LNCaP clone FGC (cell line): ENCODE data around the gene SETX.

ENCODE experiments used
- DNase-seq: peaks from one replicate; pipeline ENCODE4 v3.0.0-alpha.2; 2011; ENCODE audit warnings: low read depth
- H3K4me3 ChIP-seq: 2 replicates; pipeline ENCODE4 v1.5.1; 2011; ENCODE audit warnings: mild to moderate bottlenecking, low read depth, low read length, control low read depth
- TF ChIP-seq, protein P1 (sequence below): IDR thresholded peaks from 2 replicates; pipeline ENCODE4 v1.5.1; 2012; ENCODE audit warnings: mild to moderate bottlenecking; ENCODE audit not compliant: control insufficient read depth, insufficient read depth; ENCODE audit errors: extremely low read depth

Gene SETX

DNA sequence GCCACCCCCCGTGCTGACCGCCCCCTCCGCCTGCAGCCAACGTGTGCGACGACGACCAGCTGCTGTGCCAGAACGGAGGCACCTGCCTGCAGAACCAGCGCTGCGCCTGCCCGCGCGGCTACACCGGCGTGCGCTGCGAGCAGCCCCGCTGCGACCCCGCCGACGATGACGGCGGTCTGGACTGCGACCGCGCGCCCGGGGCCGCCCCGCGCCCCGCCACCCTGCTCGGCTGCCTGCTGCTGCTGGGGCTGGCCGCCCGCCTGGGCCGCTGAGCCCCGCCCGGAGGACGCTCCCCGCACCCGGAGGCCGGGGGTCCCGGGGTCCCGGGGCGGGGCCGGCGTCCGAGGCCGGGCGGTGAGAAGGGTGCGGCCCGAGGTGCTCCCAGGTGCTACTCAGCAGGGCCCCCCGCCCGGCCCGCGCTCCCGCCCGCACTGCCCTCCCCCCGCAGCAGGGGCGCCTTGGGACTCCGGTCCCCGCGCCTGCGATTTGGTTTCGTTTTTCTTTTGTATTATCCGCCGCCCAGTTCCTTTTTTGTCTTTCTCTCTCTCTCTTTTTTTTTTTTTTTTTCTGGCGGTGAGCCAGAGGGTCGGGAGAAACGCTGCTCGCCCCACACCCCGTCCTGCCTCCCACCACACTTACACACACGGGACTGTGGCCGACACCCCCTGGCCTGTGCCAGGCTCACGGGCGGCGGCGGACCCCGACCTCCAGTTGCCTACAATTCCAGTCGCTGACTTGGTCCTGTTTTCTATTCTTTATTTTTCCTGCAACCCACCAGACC, 112.8 kb downstream of the SETX start:
- no peak for DNase-seq

DNA sequence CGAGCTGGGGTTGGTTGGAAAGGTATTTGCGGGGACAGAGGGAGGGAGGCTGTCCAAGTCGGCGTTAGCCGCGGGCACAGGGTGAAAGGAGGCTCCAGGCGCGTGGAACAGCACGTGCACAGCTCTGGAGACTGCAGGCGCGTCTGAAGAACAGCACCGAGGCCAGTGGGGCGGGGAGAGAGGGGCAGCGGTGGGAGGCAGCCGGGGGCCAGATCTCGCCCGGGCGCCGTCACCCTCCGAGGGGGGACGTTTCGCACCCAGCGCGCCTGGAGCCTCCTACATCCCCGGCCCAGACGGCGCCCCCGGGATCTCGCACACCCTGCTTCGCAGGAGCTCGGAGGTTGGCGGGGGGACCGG, 113.3 kb downstream of the SETX start:
- TF ChIP-seq, protein P1, sequence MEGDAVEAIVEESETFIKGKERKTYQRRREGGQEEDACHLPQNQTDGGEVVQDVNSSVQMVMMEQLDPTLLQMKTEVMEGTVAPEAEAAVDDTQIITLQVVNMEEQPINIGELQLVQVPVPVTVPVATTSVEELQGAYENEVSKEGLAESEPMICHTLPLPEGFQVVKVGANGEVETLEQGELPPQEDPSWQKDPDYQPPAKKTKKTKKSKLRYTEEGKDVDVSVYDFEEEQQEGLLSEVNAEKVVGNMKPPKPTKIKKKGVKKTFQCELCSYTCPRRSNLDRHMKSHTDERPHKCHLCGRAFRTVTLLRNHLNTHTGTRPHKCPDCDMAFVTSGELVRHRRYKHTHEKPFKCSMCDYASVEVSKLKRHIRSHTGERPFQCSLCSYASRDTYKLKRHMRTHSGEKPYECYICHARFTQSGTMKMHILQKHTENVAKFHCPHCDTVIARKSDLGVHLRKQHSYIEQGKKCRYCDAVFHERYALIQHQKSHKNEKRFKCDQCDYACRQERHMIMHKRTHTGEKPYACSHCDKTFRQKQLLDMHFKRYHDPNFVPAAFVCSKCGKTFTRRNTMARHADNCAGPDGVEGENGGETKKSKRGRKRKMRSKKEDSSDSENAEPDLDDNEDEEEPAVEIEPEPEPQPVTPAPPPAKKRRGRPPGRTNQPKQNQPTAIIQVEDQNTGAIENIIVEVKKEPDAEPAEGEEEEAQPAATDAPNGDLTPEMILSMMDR = no peak
- no peak for DNase-seq
- peak overlapping the region; percentile 51 for H3K4me3 ChIP-seq

More for the DNA sequence above, 112.8 kb downstream of the SETX start:
- H3K4me3 ChIP-seq = peak overlapping the region; percentile 51
- TF ChIP-seq, protein P1 = no peak

DNA sequence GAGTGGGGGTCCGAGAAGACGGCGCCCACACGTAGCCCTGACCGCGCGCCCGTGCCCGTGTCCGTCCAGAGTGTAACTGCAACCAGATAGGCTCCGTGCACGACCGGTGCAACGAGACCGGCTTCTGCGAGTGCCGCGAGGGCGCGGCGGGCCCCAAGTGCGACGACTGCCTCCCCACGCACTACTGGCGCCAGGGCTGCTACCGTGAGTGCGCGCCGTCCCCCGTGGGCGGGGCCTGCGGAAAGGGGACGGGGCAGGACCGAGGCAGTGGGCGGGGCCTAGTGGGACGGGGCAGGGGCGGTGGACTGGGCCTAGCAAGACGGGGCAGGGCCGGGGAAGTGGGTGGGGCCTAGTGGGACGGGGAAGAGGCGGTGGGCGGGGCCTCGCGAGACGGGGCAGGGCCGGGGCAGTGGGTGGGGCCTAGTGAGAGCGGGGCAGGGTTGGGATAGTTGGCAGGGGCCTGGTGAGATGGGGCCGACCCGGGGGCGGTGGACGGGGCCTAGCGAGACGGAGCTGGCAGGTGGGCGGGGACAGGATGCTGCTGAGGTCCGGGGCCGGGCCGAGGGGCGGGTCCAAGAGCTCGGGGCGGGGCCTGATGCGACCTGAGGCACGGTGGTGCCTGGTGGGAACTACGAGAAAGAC, 113.8 kb downstream of the SETX start:
- peak overlapping the region; percentile 51 for H3K4me3 ChIP-seq
- peak; percentile 56 for DNase-seq
- TF ChIP-seq, protein P1 = no peak

DNA sequence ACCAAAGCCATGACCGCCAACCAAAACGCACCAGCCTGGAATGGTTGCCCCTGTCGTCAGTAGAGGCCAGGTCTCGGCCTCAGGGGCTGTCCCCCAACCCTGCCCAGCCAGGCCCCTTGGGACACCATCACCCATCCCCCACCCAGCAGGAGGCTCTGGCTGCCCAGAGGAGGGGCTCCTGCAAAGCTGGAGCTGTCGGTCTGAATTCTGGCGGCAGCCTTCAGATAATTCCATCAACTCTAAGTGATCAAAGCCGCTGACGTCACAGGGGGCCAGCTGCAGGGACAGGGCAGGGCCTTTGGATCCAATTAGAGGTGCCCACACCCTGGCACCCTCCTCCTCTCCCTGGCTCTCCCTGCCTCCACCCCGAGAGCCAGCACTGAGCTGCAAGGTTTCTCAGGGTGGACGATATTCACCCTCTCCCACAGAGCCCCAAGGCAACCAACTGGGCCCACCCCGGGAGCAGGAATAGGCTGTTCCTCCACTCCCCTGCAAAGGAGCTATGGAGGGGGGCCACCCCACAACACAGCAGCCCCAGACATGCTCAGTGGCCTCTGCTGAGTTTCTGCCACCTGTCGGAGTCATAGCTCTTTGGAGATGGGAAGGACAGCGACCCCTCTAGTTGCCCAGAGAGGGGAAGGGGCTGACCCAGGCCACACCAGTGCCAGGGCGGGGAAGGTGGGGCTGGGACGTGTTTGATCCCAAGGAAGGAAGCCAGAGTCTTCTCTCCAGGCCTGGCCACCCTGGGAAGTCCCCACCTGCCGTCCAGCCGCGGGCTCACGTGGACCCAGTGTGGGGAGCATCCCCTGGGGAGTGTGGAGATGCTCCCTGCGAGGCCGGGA, 114.6 kb downstream of the SETX start:
- H3K4me3 ChIP-seq = no peak overlapping the region; the same call in 1 of the 2 replicates

DNA sequence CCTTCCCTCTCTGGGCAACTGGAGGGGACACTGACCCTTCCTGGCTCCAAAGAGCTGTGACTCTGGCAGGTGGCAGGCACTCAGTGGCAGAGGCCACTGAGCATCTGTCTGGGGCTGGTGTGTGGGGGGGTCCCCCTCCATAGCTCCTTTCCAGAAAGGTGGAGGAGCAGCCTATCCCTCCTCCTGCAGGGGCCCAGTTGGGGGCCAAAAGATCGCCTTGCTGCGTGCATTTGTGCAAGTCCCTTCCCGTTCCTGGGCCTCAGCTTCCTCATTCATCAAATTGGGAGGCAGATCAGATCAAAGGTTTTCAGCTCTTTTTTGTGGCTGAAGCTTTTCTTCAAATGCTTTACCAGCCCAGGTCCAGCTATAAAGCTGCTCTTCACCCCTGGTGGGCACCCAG, 115.3 kb downstream of the SETX start:
- no peak overlapping the region for H3K4me3 ChIP-seq
- no peak for DNase-seq
- TF ChIP-seq, protein P1 = no peak

More for the DNA sequence above, 114.6 kb downstream of the SETX start:
- no peak for DNase-seq
- TF ChIP-seq, protein P1 = no peak

DNA sequence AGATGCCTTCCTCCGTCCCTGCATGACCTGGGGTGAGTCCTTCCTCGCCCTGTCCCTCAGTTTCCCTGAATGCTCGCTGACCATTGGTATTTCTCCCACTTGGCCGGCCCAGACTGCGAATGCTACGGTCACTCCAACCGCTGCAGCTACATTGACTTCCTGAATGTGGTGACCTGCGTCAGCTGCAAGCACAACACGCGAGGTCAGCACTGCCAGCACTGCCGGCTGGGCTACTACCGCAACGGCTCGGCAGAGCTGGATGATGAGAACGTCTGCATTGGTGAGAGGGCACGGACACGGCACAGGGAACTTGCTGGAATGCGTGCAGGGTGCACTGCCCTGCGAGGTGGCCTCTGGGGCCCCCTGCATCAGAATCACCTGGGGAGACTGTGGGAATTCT, 115.8 kb downstream of the SETX start:
- TF ChIP-seq, protein P1 = no peak
- DNase-seq = no peak
- no peak overlapping the region for H3K4me3 ChIP-seq
